Upper lobe of left lung (tissue), 4 donors: ENCODE results near the gene CDYL.

Experiments
- CTCF ChIP-seq, 6 experiments: fragments of 450-650 bp in 4 of 6; fragments of 200-600 bp in 2 of 6; sonication (generic) in 2 of 6; IDR thresholded peaks; one replicate each; pipeline ENCODE4 v1.5.1; 2016 to 2019; ENCODE audit warnings: antibody characterized with exemption in 6 of 6
- POLR2A ChIP-seq, 4 donors: fragments of 450-650 bp; IDR thresholded peaks; one replicate each; pipeline ENCODE4 v1.5.1; 2016 to 2017; ENCODE audit warnings: antibody characterized with exemption in 4 of 4, mild to moderate bottlenecking in 2 of 4
- POLR2AphosphoS5 ChIP-seq, 2 donors: sonication (generic); formaldehyde crosslinking; IDR thresholded peaks; one replicate each; pipeline ENCODE4 v1.5.1; 2017; ENCODE audit warnings: antibody characterized with exemption in 2 of 2

- TF ChIP-seq POLR2AphosphoS5 (IDR thresholded peaks at IDR 0.05) (no peak), CTCF (IDR thresholded peaks at IDR 0.05) (no peak), POLR2A (IDR thresholded peaks at IDR 0.05) (no peak)
Measured at GRCh38 chr6:4983322-4983721, 207.1 kb downstream of the CDYL start.
